Measurements from ENCODE around the gene GBE1.

GBE1 gene

DNA sequence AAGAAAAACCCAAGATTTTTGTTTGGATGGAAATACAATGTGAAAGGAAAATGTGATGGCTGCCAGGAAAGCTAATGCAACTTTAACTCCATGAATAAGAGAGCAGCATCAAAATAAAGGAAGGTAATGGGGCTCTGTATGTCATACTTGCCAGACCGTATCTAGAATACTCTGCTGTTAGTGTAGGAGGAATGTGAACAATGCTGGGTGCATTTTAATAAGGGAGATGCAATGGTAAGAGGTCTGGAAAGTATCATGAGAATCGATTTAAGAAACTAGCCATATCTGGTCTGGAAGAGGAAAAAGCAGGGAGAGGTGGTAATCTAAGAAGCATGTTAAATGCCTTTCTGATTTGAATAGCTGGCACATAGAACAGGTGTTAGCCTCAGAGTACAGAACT lies 239.6 kb downstream of the GBE1 start:
- Histone ChIP-seq H3K36me3 (ENCODE audit: control insufficient read depth, insufficient read depth, low read length) (no peaks in the 10 kb centered on the region), H3K4me3 (replicated peaks; ENCODE audit: low read depth, low read length) (no peak overlapping the region), H3K27me3 (replicated peaks; ENCODE audit: control insufficient read depth, insufficient read depth, low read length) (no peaks in the 10 kb centered on the region)
- no peak for DNase-seq (ENCODE audit: extremely low read depth, insufficient read length)
- TF ChIP-seq, protein P1, sequence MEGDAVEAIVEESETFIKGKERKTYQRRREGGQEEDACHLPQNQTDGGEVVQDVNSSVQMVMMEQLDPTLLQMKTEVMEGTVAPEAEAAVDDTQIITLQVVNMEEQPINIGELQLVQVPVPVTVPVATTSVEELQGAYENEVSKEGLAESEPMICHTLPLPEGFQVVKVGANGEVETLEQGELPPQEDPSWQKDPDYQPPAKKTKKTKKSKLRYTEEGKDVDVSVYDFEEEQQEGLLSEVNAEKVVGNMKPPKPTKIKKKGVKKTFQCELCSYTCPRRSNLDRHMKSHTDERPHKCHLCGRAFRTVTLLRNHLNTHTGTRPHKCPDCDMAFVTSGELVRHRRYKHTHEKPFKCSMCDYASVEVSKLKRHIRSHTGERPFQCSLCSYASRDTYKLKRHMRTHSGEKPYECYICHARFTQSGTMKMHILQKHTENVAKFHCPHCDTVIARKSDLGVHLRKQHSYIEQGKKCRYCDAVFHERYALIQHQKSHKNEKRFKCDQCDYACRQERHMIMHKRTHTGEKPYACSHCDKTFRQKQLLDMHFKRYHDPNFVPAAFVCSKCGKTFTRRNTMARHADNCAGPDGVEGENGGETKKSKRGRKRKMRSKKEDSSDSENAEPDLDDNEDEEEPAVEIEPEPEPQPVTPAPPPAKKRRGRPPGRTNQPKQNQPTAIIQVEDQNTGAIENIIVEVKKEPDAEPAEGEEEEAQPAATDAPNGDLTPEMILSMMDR (IDR thresholded peaks at IDR 0.05; ENCODE audit: insufficient read depth, low read length, poor library complexity, severe bottlenecking) = no peak

DNA sequence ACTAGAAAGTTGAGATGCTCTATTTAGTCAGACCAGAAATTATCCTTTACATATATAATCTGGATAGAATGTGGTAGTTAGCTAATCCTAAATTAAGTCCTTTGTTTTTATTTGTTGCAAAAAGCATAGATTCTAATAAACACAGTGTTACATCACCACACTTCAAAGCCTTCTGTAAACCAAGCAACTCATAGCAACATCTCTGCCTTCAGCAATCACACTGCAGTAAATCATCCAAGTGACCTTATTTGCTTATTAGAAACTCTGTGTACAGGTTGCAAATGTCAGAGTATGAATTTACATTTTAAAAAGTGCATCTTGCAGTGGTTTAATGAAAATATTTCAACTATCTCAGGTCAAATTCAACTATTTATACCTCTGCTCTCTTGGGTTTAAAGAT lies 242.5 kb downstream of the GBE1 start:
- Histone ChIP-seq H3K36me3 (ENCODE audit: control insufficient read depth, insufficient read depth, low read length) (no peaks in the 10 kb centered on the region), H3K27me3 (replicated peaks; ENCODE audit: control insufficient read depth, insufficient read depth, low read length) (no peaks in the 10 kb centered on the region), H3K4me3 (replicated peaks; ENCODE audit: low read depth, low read length) (no peak overlapping the region)
- no peak for DNase-seq (ENCODE audit: extremely low read depth, insufficient read length)
- TF ChIP-seq, protein P1 (IDR thresholded peaks at IDR 0.05; ENCODE audit: insufficient read depth, low read length, poor library complexity, severe bottlenecking) = no peak

DNA sequence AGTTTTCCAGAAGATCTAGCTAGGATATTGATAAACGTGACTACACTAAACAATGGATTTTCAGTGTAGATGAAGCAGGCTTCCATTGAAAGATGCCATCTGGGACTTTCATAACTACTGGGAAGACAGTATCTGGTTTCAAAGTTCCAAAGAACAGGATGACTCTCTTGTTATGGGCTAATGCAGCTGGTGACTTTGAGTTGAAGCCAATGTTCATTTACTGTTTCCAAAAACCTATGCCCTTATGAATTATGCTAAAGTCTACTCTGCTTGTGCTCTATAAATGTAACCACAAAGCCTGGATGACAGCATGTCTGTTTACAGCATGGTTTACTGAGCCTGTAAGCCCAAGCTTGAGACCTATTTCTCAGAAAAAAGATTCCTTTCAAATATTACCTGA lies 245.4 kb downstream of the GBE1 start:
- no peaks in the 10 kb centered on the region for H3K27me3 ChIP-seq (replicated peaks; ENCODE audit: control insufficient read depth, insufficient read depth, low read length)
- DNase-seq (ENCODE audit: extremely low read depth, insufficient read length) = no peak
- TF ChIP-seq, protein P1 (IDR thresholded peaks at IDR 0.05; ENCODE audit: insufficient read depth, low read length, poor library complexity, severe bottlenecking) = no peak
- no peaks in the 10 kb centered on the region for H3K36me3 ChIP-seq (ENCODE audit: control insufficient read depth, insufficient read depth, low read length)
- H3K4me3 ChIP-seq (replicated peaks; ENCODE audit: low read depth, low read length) = no peak overlapping the region

DNA sequence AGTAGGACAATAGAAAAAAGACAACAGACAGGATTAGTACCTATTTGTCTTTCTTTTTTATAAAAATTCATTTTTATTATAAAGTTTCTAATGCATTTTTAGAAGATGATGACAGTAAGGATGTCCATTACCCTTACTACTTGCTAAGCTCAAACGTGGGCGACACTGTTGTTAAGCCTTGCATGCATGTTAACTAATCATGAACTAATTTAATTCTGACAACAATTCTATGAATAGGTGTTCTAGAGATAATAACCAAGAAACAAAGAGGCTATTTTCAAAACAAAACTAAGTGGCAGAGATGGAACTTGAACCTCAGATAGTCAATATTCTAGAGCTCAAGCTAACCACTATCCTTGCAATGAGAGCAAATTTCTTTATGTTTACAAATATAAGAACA lies 247.9 kb downstream of the GBE1 start:
- H3K36me3 ChIP-seq (ENCODE audit: control insufficient read depth, insufficient read depth, low read length) = no peaks in the 10 kb centered on the region
- TF ChIP-seq, protein P1 (IDR thresholded peaks at IDR 0.05; ENCODE audit: insufficient read depth, low read length, poor library complexity, severe bottlenecking) = no peak
- DNase-seq (ENCODE audit: extremely low read depth, insufficient read length) = no peak
- H3K4me3 ChIP-seq (replicated peaks; ENCODE audit: low read depth, low read length) = no peak overlapping the region
- no peaks in the 10 kb centered on the region for H3K27me3 ChIP-seq (replicated peaks; ENCODE audit: control insufficient read depth, insufficient read depth, low read length)

DNA sequence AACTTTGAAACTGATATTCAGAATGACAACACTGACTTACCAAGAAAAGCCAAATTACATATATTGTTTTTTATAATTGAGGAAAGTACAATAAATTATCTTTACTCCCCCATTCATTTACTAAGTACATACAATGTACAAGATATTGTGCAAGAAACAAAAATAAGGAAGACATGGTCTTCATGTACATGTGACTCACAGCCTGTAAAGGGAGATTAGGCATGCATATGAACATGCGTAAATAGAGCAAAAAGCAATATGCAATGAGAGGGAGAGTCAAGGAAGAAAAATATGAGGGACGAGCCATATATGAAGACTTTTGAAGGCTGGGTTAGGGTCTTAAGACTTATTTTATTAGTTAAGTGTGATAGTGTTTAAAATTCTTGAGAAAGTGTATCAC lies 258.4 kb downstream of the GBE1 start:
- Histone ChIP-seq H3K36me3 (ENCODE audit: control insufficient read depth, insufficient read depth, low read length) (no peaks in the 10 kb centered on the region), H3K27me3 (replicated peaks; ENCODE audit: control insufficient read depth, insufficient read depth, low read length) (no peaks in the 10 kb centered on the region), H3K4me3 (replicated peaks; ENCODE audit: low read depth, low read length) (no peak overlapping the region)
- DNase-seq (ENCODE audit: extremely low read depth, insufficient read length) = no peak
- TF ChIP-seq, protein P1 (IDR thresholded peaks at IDR 0.05; ENCODE audit: insufficient read depth, low read length, poor library complexity, severe bottlenecking) = no peak

DNA sequence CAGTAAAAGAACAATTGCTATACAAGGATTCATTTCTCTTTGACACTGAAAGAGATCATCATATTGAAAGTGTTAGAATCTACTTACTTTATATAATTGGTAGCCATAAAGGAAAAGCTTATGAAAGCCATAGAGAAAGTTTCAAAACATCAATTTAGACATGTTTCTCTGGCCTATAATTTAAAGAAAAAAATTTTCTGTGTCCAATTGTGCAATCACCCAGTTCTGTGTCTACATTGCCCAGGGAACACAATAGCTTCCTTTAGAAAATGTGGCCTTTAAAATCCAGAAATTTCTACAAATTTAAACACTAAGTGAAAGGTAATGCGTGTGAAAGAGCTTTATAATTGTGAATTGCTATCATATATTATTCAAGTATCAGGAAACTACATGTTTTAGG lies 259.2 kb downstream of the GBE1 start:
- DNase-seq (ENCODE audit: extremely low read depth, insufficient read length) = no peak
- no peaks in the 10 kb centered on the region; the same call in 1 of the 2 replicates for H3K36me3 ChIP-seq (ENCODE audit: control insufficient read depth, insufficient read depth, low read length)
- H3K4me3 ChIP-seq (replicated peaks; ENCODE audit: low read depth, low read length) = no peak overlapping the region
- no peaks in the 10 kb centered on the region for H3K27me3 ChIP-seq (replicated peaks; ENCODE audit: control insufficient read depth, insufficient read depth, low read length)
- TF ChIP-seq, protein P1 (IDR thresholded peaks at IDR 0.05; ENCODE audit: insufficient read depth, low read length, poor library complexity, severe bottlenecking) = no peak

All from GM06990 (cell line).